ENCODE data around the gene EEPD1. TPM values are rescaled to one million over a fixed set of nuclear protein-coding genes. Genes with fewer than 3 reads are reported as not detected.

Gene EEPD1
- total RNA-seq, 1 experiment from 2014 or later, result 7.8 TPM

- TF ChIP-seq AR (CRISPR knock-in tag; IDR thresholded peaks at IDR 0.05), result no peak
Observed at GRCh38 chr7:36132012-36132411, 21.0 kb upstream of the EEPD1 start (continued).

- no peak overlapping the region for H3K4me3 Mint-ChIP-seq
- no peaks in the 10 kb centered on the region for H3K36me3 Mint-ChIP-seq
- DNase-seq (ENCODE audit: low spot score) (no peak), ATAC-seq (no peak)
- CTCF ChIA-PET, result interaction anchor here (0.6 to 2.0 kb wide), 5 partner anchors 8 to 184 kb away, joined by 3 to 7 read pairs (median 4); no protein-coding TSS in a partner anchor
- peaks cover 13% of the 10 kb centered on the region for H3K9me3 Mint-ChIP-seq
- no peak for TF ChIP-seq SMAD4 (CRISPR knock-in tag; IDR thresholded peaks at IDR 0.05)
- no peak for TF ChIP-seq TEAD4 (CRISPR knock-in tag; IDR thresholded peaks at IDR 0.05)
- no peak for TF ChIP-seq MYBL2 (CRISPR knock-in tag; IDR thresholded peaks at IDR 0.05)
- no peak for TF ChIP-seq ZNF219 (CRISPR knock-in tag; IDR thresholded peaks at IDR 0.05; ENCODE audit: borderline replicate concordance)
- TF ChIP-seq USF2 (CRISPR knock-in tag; IDR thresholded peaks at IDR 0.05), result no peak
- TF ChIP-seq GRHL2 (CRISPR knock-in tag; IDR thresholded peaks at IDR 0.05; ENCODE audit: insufficient replicate concordance, severe bottlenecking), result no peak
- TF ChIP-seq SMAD3 (CRISPR knock-in tag; IDR thresholded peaks at IDR 0.05; ENCODE audit: borderline replicate concordance), result no peak
- TF ChIP-seq JAZF1 (CRISPR knock-in tag; IDR thresholded peaks at IDR 0.05), result no peak
- no peak for TF ChIP-seq GABPB1 (CRISPR knock-in tag; IDR thresholded peaks at IDR 0.05)
- no peak for TF ChIP-seq E2F5 (CRISPR knock-in tag; IDR thresholded peaks at IDR 0.05)
- no peak for TF ChIP-seq CDX4 (CRISPR knock-in tag; IDR thresholded peaks at IDR 0.05; ENCODE audit: borderline replicate concordance)
- no peak for TF ChIP-seq AR (CRISPR knock-in tag; IDR thresholded peaks at IDR 0.05)
- TF ChIP-seq NR1H2 (CRISPR knock-in tag; IDR thresholded peaks at IDR 0.05), result no peak
- TF ChIP-seq NFYB (CRISPR knock-in tag; conservative IDR thresholded peaks at IDR 0.05; ENCODE audit: low read depth), result no peak
- no peak for TF ChIP-seq PRRX2 (CRISPR knock-in tag; IDR thresholded peaks at IDR 0.05)
- no peak for TF ChIP-seq ELF4 (CRISPR knock-in tag; IDR thresholded peaks at IDR 0.05; ENCODE audit: low read depth)
- no peak for TF ChIP-seq STAT6 (CRISPR knock-in tag; conservative IDR thresholded peaks at IDR 0.05; ENCODE audit: low read depth)
- H3K27me3 Mint-ChIP-seq (ENCODE audit: low read depth), result peaks cover 3% of the 10 kb centered on the region; the same call in 1 of the 2 replicates
- POLR2A ChIA-PET, result no interaction called here
- H3K27ac Mint-ChIP-seq, result no peak overlapping the region
- H3K4me1 Mint-ChIP-seq, result no peaks in the 10 kb centered on the region
Observed at GRCh38 chr7:36135700-36136099, 17.4 kb upstream of the EEPD1 start.
